HG03571 (cell line): ENCODE results near the gene SLC7A7.
"Not testable (repeated sequence)": the region's sequence is repeated elsewhere in the genome, so short reads cannot be mapped to it uniquely, and the experiment has no call there.

Experiments
- ATAC-seq: cut with Tn5 transposase; IDR thresholded peaks from one replicate; pipeline ENCODE4 v1.9.1; 2021; ENCODE audit not compliant: unreplicated experiment

The SLC7A7 gene

DNA sequence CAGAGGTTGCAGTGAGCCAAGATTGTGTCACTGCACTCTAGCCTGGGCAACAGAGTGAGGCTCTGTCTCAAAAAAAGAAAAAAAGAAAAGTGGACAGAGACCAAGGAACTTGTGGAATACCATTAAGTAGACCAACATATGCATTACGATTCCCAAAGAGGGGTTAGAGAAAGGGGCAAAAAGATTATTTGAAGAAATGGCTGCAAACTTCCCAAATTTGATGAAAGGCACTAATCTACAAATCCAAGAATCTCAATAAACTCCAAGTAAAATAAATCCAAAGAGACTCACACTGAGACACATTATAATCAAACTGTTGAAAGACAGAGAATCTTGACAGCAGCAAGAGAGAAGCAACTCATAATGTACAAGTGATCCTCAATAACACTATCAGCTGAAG is 53.5 kb downstream of the SLC7A7 start:
- ATAC-seq: no peak

DNA sequence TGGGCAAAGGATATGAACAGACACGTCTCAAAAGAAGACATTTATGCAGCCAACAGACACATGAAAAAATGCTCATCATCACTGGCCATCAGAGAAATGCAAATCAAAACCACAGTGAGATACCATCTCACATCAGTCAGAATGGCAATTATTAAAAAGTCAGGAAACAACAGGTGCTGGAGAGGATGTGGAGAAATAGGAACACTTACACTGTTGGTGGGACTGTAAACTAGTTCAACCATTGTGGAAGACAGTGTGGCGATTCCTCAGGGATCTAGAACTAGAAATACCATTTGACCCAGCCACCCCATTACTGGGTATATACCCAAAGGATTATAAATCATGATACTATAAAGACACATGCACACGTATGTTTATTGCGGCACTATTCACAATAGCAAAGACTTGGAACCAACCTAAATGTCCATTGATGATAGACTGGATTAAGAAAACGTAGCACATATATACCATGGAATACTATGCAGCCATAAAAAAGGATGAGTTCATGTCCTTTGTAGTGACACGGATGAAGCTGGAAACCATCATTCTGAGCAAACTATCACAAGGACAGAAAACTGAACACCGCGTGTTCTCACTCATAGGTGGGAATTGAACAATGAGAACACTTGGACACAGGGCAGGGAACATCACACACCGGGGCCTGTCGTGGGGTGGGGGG is 57.1 kb downstream of the SLC7A7 start:
- not testable (repeated sequence) for ATAC-seq

DNA sequence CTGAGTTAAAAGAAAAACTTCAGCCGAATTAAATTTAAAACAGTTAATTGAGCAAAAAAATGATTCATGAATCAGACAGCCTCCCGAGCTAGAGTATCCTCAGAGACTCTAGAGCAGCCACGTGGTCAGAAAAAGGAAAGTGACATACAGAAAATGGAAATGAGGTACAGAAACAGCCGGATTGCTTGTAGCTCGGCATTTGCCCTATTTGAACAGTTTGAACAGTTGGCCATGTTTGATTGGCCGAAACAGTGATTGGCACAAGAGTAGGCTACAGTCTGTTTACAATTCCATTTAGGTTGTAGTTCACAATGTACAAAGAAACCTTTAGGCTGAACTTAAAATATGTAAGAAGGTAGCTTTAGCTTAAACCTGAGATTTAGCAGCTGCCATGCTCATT is 61.6 kb downstream of the SLC7A7 start:
- no peak for ATAC-seq

DNA sequence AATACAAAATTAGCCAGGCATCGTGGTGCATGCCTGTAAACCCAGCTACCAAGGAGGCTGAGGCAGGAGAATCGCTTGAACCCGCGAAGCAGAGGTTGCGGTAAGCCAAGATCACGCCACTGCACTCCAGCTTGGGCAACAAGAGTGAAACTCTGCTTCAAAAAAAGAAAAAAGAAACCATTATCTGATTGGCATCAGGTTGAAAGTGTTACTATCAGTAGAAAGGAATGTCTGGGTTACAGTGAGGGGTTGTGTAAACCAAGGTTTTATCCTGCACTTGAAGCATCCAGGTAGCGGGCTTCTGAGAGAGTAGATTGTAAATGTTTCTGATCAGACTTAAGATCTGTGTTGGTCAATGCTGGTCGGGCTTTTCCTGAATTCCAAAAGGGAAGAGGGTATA is 62.8 kb downstream of the SLC7A7 start:
- no peak for ATAC-seq

DNA sequence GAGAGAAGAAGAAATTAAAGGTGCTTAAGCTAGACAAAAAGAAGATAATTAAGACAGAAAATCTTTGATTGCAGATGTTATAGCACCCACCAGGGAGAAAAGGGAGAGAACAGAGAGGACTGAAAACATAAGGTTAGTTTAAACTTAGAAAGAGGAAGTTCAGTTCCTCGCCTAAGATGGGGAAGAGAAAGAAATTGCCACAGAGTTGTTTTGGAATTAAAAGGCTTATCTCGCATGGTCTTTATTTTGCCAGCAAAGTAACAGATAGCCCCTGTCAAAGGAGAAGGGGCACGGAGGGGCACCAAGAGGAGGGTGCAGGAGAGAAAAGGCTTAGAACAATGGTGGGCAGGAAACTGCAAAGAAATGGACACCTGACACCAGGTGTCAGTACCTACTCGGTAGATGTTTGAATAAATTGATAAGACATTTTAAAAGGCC is 66.6 kb downstream of the SLC7A7 start:
- no peak for ATAC-seq

DNA sequence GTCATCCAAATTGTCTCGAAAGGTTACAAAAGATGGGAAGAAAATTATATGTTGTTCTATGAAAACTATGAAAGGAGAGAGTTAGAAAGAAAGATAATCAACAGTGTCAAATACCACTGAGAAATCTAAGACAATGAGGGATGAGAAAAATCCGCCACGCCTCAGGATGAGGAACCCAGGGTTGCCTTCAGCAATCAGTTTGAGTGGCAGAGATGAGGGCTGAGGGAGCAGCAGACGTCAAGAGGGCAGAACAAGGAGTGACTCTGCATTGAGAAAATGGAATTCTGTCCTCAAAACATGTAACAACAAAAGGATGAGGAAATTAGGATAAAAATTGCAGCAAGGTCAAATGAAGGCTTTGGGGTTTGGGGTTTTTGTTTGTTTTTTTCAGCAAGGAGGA is 67.0 kb downstream of the SLC7A7 start:
- ATAC-seq: no peak

DNA sequence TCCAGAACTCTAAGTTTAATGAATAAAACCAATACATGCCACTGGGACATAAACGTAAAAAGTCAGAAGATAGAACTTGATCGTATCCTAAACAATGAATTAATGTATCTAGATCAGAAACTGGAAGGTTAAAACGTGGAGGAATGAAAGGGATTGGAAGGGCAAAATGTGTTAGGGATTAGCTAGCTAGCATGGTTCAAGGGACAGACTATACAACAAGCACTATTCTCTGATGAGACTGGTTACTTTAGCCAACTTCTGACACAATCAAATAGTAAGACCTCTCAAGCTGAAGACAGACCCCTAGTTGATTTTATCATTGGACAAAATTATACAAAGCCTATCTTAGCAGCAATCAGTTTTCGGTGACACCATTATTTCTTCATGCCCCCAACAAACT is 67.5 kb downstream of the SLC7A7 start:
- ATAC-seq: no peak

DNA sequence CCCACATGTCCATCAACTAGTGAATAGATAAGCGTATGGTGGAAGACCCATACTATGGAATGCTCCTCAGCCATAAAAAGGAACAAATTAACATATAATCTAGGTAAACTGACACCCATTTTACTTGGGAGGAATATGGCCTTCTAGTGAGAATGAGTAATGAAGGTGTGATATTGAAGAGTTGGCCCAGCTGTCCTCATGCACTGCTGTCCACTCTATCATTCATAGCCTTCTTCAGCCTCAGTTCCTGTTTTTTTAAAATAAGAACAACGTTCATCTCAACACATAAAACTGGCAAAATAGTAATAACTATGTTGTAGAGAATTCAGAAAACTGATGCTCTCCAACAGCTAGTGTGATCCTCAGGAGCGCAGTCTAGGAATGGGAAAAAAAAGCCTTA is 75.2 kb downstream of the SLC7A7 start:
- ATAC-seq: no peak

DNA sequence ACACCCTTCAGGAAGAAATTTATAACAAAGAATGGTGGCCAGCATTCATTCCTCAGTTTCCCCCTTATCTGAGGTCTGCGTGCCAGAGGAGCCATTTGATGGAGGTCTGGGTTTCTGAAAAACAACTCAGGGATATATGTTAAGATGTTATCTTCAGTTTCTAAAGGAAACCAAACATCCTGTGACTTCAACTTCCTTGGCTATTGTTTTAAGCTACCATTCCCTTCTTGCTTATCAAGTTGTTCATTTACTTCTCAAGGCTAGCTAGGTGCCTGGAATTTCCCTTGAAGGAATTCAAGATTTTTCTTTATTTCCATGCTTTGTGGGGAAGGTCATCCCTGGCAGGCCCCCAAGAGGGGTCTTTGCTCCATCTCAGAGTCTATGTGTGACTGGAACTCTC is 75.8 kb downstream of the SLC7A7 start:
- ATAC-seq: no peak

DNA sequence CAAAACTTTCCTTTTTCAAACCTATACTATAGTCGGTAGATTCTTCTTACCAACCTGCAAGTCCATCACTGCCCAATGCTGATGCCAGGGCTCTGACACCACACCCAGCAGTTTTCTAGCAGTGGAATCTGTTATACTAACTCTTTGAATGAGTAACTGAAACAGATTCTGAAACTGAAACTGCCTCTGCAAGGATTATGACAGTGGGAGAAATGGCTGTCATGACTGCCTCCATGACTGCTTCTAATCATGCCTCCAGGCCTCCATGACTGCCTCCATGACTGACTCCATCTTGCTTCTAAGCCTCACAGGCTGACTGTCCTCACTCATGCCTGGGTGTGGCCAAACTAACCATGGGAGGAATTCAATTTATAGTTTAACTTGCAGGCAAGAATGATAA is 78.2 kb downstream of the SLC7A7 start:
- ATAC-seq: peak; percentile 75

DNA sequence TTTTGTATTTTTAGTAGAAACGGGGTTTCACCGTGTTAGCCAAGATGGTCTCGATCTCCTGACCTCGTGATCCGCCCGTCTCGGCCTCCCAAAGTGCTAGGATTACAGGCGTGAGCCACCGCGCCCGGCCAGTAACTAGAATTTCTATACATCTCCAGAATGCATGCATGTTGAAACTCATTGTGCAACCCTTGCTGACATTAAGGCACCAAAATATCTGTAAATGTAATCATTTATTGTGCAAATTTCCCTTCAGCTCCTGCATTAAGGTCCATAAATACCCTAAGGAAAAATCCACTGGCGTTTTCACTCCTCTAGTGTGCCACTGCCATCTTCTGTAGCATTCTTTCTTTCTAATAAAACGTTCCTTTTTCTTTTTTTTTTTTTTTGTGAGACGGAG is 78.9 kb downstream of the SLC7A7 start:
- not testable (repeated sequence) for ATAC-seq

DNA sequence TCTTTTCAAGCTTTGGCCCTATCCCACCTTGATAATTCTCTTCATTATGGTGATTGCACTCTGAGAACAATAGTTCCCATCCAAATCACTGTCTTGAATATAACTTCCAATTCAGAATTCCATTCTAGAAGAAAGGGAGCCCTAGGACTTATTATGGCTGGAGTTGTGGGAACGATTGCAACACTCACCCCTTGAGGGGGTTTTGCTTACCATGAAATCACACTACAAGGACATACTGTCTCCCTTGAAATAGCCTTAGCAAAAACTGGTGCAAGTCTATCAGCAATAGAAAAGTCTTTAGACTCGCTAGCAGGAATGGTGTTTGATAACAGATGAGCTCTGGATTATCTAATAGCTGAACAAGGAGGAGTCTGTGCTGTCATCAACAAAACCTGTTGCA is 80.1 kb downstream of the SLC7A7 start:
- ATAC-seq: no peak

DNA sequence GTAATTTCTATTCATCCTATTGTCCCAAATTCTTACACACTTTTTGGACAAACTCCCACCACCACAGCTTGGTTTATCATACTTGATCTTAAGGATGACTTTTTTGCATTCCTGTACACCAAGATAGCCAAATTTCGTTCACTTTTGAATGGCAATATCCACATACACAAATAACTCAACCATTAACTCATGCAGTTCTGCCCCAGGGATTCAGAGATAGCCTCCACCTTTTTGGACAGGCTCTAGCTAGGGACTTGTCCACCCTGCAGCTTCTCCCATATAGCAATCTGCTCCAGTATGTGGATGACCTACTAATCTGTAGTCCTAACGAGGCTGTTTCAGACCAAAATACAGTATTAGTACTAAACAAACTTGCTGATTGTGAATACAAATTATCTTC is 81.4 kb downstream of the SLC7A7 start:
- no peak for ATAC-seq

DNA sequence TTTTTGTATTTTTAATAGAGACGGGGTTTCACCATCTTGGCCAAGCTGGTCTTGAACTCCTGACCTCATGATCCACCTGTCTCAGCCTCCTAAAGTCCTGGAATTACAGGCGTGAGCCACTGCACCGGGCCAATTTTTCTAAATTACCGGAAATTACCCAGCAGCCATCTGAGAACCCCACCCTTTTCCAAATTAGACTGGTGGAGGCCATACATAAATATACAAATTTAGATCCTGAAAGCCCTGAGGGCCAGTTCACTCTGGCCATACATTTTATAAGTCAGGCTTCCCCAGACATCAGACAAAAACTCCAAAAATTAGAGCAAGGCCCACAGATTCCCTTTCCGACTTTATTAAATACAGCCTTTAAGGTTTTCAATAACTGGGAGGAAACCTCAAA is 83.2 kb downstream of the SLC7A7 start:
- not testable (repeated sequence) for ATAC-seq

DNA sequence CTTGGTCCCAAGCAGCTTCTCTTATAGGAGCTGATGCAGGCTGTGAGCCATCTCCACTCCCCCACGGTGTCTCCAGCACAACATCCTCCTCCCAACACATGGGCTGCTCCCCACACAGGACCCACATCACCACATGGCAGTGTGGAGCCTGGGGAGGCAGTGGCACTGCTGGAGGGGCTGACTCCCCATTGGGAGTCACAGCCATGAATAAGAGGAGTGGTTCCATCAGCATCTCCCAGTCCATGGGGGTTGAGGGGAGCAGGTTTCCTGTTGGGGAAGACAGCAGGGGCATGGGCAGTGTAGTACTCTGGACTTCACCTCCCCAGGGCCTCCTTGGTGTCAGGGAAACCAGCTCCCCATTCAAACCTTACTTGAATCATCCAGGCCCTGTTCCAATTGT is 89.2 kb downstream of the SLC7A7 start:
- no peak for ATAC-seq

DNA sequence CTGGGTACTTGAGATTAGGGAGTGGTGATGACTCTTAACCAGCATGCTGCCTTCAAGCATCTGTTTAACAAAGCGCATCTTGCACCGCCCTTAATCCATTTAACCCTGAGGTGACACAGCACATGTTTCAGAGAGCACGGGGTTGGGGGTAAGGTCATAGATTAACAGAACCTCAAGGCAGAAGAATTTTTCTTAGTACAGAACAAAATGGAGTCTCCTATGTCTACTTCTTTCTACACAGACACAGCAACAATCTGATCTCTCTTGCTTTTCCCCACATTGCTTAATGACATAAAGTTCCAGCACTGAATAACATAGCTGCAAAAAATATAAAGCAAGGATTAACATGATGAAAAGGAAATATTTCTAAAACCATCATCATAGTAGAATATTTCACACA is 89.9 kb downstream of the SLC7A7 start:
- not testable (repeated sequence) for ATAC-seq

DNA sequence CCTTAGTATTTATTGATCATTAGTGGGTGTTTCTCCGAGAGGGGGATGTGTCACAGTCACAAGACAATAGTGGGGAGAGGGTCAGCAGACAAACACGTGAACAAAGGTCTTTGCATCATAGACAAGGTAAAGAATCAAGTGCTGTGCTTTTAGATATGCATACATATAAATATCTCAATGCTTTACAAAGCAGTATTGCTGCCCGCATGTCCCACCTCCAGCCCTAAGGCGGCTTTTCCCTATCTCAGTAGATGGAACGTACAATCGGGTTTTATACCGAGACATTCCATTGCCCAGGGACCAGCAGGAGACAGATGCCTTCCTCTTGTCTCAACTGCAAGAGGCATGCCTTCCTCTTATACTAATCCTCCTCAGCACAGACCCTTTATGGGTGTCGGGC is 90.4 kb downstream of the SLC7A7 start:
- ATAC-seq: not testable (repeated sequence)

DNA sequence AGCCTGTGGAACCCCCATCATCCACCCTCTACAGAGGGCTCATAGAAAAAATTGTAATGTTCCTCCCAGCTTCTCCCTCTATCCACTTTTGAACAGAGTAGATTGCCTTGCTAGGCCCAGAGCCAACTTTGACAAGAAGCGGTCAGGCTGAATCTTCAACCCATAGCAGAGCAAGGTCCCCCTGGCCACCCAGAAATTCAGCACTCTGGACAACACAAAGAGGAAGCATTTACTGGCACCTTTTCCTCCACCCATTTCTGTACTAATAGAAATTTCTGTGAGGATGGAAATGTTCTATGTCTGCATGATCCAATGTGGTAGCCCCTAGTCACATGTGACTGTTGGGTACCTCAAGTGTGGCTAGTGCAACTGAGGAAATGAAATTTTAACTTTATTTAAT is 91.4 kb downstream of the SLC7A7 start:
- ATAC-seq: no peak
